ENCODE data around the gene CDK7.

Gene CDK7

DNA sequence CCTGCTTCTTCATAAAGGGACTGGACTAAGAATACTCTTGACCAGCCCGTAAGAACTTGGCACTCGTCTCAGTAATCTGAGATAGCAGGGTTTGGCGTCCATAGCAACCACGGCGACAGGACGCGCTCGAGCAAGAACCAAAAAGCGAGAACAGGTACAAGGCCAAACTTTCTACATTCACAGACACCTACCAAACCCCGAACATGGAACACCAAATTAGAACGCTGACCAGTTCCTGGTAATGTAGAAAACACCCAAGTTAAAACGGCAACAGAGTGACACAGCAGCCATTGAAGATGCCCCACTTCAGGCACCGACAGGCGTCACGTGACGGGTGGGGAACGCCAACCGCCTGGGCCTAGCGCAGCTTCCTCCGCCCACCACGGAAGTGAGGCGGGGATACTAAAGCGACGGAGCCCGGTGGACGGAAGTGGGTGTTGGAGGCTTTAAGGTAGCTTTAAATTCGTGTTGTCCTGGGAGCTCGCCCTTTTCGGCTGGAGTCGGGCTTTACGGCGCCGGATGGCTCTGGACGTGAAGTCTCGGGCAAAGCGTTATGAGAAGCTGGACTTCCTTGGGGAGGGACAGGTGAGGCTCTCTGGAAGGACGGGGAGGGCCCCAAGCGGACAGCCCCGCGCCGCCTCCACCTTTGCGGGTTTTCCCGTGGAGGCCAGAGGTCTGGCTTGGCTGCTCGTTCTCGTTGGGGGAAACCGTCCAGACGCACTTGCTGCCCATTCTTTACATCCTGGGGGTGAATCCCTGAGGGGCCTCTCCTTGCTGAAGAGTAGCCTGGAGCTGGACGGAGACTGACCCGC, at the start of gene CDK7:
CDK7 (plus strand) TSS at position 430 of the 812 bp plus-strand sequence; CDS start at position 520, 90 bp downstream.
- peak within 1 kb of the TSS; percentile 80 for H3K27ac ChIP-seq
- TF ChIP-seq, protein P1, sequence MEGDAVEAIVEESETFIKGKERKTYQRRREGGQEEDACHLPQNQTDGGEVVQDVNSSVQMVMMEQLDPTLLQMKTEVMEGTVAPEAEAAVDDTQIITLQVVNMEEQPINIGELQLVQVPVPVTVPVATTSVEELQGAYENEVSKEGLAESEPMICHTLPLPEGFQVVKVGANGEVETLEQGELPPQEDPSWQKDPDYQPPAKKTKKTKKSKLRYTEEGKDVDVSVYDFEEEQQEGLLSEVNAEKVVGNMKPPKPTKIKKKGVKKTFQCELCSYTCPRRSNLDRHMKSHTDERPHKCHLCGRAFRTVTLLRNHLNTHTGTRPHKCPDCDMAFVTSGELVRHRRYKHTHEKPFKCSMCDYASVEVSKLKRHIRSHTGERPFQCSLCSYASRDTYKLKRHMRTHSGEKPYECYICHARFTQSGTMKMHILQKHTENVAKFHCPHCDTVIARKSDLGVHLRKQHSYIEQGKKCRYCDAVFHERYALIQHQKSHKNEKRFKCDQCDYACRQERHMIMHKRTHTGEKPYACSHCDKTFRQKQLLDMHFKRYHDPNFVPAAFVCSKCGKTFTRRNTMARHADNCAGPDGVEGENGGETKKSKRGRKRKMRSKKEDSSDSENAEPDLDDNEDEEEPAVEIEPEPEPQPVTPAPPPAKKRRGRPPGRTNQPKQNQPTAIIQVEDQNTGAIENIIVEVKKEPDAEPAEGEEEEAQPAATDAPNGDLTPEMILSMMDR (IDR thresholded peaks at IDR 0.05) = no peak
- no peak for TF ChIP-seq ZFX (IDR thresholded peaks at IDR 0.05; ENCODE audit: borderline replicate concordance)

GRCh38 chr5:69187342-69187741, 47.3 kb upstream of the CDK7 start:
- TF ChIP-seq ZFX (IDR thresholded peaks at IDR 0.05; ENCODE audit: borderline replicate concordance) = no peak
- TF ChIP-seq, protein P1 (IDR thresholded peaks at IDR 0.05) = no peak
- H3K27ac ChIP-seq = no peak overlapping the region

GRCh38 chr5:69188811-69189161, 45.9 kb upstream of the CDK7 start:
- TF ChIP-seq, protein P1 (IDR thresholded peaks at IDR 0.05) = no peak
- no peak for TF ChIP-seq ZFX (IDR thresholded peaks at IDR 0.05; ENCODE audit: borderline replicate concordance)

GRCh38 chr5:69189162-69190086, 45.3 kb upstream of the CDK7 start, which contains the start of gene CENPH:
CENPH (plus strand) TSS chr5:69189583; CDS start chr5:69189635, 52 bp downstream.
- TF ChIP-seq, protein P1 (IDR thresholded peaks at IDR 0.05) = 0 out of 2 replicates have a peak, but pooled peaks have one; percentile 1
- no peak for TF ChIP-seq ZFX (IDR thresholded peaks at IDR 0.05; ENCODE audit: borderline replicate concordance)
- H3K27ac ChIP-seq = peak within 1 kb of the TSS; percentile 94

More at GRCh38 chr5:69188811-69189161, 45.9 kb upstream of the CDK7 start:
- H3K27ac ChIP-seq = peak overlapping the region; percentile 94

DNA sequence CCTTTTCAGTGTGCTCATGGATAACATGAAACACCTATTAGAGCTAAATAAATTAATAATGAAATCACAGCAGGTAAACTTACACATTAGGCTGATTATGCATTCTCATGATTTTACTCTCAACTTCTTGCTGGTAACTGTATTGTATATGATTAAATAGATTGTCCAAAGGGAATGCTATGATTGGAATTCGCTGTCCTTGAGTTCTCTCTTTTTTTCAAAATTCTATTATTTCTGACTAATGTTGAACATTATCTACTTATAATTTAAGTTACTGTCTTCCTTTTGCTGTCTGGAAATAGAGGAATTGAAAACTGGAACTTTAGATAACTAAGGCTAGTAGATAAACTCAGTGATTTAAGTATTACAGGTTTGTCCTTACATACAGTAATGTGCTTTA, 32.2 kb upstream of the CDK7 start:
- no peak overlapping the region for H3K27ac ChIP-seq
- TF ChIP-seq, protein P1 (IDR thresholded peaks at IDR 0.05) = no peak
- TF ChIP-seq ZFX (IDR thresholded peaks at IDR 0.05; ENCODE audit: borderline replicate concordance) = no peak

GRCh38 chr5:69206528-69207190, 28.0 kb upstream of the CDK7 start:
- no peak for TF ChIP-seq ZFX (IDR thresholded peaks at IDR 0.05; ENCODE audit: borderline replicate concordance)
- TF ChIP-seq, protein P1 (IDR thresholded peaks at IDR 0.05) = no peak
- no peak overlapping the region for H3K27ac ChIP-seq
